ENCODE measurements around the gene FAM222A. TPM values are rescaled to one million over a fixed set of nuclear protein-coding genes. Genes with fewer than 3 reads are reported as not detected.

Gene FAM222A
- total RNA-seq, 4 donors from 2014 or later: 0.34 to 3.5 (median 1.7) TPM; not detected in 1

GRCh38 chr12:109753054-109753401 lies 39.4 kb downstream of the FAM222A start:
- Histone ChIP-seq H3K27ac (no peak overlapping the region), H3K4me3 (no peak overlapping the region), H3K27me3 (no peaks in the 10 kb centered on the region), H3K36me3 (no peaks in the 10 kb centered on the region), H3K4me1 (no peaks in the 10 kb centered on the region), H3K9me3 (no peaks in the 10 kb centered on the region)
- intact Hi-C loops (cut with DNase I; ENCODE audit: low total_unique reads): no loop called here
- DNase-seq: no peak
- TF ChIP-seq POLR2A (IDR thresholded peaks at IDR 0.05): no peak
- no peak for TF ChIP-seq CTCF (IDR thresholded peaks at IDR 0.05)

- no peak overlapping the region for H3K4me3 ChIP-seq
- intact Hi-C loops (cut with DNase I; ENCODE audit: low total_unique reads): no loop called here
- H3K27me3 ChIP-seq: no peaks in the 10 kb centered on the region
- H3K36me3 ChIP-seq: no peaks in the 10 kb centered on the region
- TF ChIP-seq POLR2A (IDR thresholded peaks at IDR 0.05): no peak
- no peak for TF ChIP-seq CTCF (IDR thresholded peaks at IDR 0.05)
- peak in 1 of 2 donors; percentile 4 for DNase-seq
- no peak overlapping the region for H3K27ac ChIP-seq
- no peaks in the 10 kb centered on the region for H3K4me1 ChIP-seq
- H3K9me3 ChIP-seq: no peaks in the 10 kb centered on the region
Measured at GRCh38 chr12:109753959-109754358, 40.3 kb downstream of the FAM222A start.

DNA sequence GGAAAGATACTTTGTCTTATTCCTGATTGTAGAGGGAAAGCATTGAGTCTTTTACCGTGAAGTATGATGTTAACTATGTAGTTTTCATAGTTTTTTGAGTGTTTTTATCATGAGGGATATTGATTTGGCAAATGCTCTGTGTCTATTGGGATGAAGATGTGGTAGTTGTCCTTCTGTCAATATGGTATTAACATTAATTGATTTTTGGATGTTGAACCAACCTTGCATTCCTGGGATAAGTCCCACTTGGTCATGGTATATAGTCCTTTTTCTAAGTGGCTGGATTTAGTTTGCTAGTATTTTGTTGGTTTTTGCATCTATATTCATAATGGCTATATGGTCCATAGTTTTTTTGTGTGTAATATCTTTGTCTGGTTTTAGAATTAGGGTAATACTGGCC lies 42.8 kb downstream of the FAM222A start:
- intact Hi-C loops (cut with DNase I; ENCODE audit: low total_unique reads): no loop called here
- Histone ChIP-seq H3K9me3 (no peaks in the 10 kb centered on the region), H3K36me3 (no peaks in the 10 kb centered on the region), H3K4me3 (no peak overlapping the region), H3K4me1 (no peaks in the 10 kb centered on the region), H3K27ac (no peak overlapping the region), H3K27me3 (no peaks in the 10 kb centered on the region)
- no peak for DNase-seq
- TF ChIP-seq CTCF (IDR thresholded peaks at IDR 0.05): no peak
- no peak for TF ChIP-seq POLR2A (IDR thresholded peaks at IDR 0.05)

GRCh38 chr12:109757671-109758265 lies 44.1 kb downstream of the FAM222A start:
- intact Hi-C loops (cut with DNase I; ENCODE audit: low total_unique reads): no loop called here
- no peaks in the 10 kb centered on the region for H3K4me1 ChIP-seq
- H3K4me3 ChIP-seq: no peak overlapping the region
- DNase-seq: no peak
- H3K27ac ChIP-seq: no peak overlapping the region
- H3K36me3 ChIP-seq: no peaks in the 10 kb centered on the region
- no peaks in the 10 kb centered on the region for H3K27me3 ChIP-seq
- TF ChIP-seq POLR2A (IDR thresholded peaks at IDR 0.05) (no peak), CTCF (IDR thresholded peaks at IDR 0.05) (no peak)
- no peaks in the 10 kb centered on the region for H3K9me3 ChIP-seq

GRCh38 chr12:109758426-109759420 lies 45.1 kb downstream of the FAM222A start:
- TF ChIP-seq POLR2A (IDR thresholded peaks at IDR 0.05) (no peak), CTCF (IDR thresholded peaks at IDR 0.05) (no peak)
- no peaks in the 10 kb centered on the region for H3K36me3 ChIP-seq
- intact Hi-C loops (cut with DNase I; ENCODE audit: low total_unique reads): no loop called here
- no peaks in the 10 kb centered on the region for H3K9me3 ChIP-seq
- H3K27ac ChIP-seq: no peak overlapping the region
- no peak overlapping the region for H3K4me3 ChIP-seq
- H3K4me1 ChIP-seq: no peaks in the 10 kb centered on the region
- H3K27me3 ChIP-seq: no peaks in the 10 kb centered on the region
- DNase-seq: peak in 1 of 2 donors; percentile 5

Measured in uterus (tissue), 4 donors.